Peyer's patch (tissue), 4 donors: Measurements from ENCODE around the gene BRIP1.
"Not testable (repeated sequence)": the region's sequence is repeated elsewhere in the genome, so short reads cannot be mapped to it uniquely, and the experiment has no call there.

Experiments
- POLR2A ChIP-seq, 2 donors: fragments of 450-650 bp; IDR thresholded peaks; one replicate each; pipeline ENCODE4 v1.5.1; 2017; ENCODE audit warnings: antibody characterized with exemption in 2 of 2, mild to moderate bottlenecking in 2 of 2, moderate library complexity in 2 of 2
- TF ChIP-seq, protein P1 (sequence below), 6 experiments: fragments of 450-650 bp in 4 of 6; fragments of 200-600 bp in 2 of 6; sonication (generic) in 1 of 6; IDR thresholded peaks; one replicate each; pipeline ENCODE4 v1.5.1; 2017 to 2019; ENCODE audit warnings: antibody characterized with exemption in 6 of 6, mild to moderate bottlenecking in 3 of 6, moderate library complexity in 1 of 6

DNA sequence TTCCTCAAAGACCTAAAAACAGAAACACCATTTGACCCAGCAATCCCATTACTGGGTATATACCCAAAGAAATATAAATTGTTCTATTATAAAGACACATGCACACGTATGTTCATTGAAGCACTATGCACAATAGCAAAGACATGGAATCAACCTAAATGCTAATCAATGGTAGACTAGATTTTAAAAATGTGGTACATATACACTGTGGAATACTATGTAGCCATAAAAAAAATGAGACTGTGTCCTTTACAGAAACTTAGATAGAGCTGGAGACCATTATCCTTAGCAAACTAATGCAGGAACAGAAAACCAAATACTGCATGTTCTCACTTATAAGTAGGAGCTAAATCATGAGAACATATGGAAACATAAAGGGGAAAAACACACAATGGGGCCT is 36.5 kb downstream of the BRIP1 start:
- TF ChIP-seq, protein P1, sequence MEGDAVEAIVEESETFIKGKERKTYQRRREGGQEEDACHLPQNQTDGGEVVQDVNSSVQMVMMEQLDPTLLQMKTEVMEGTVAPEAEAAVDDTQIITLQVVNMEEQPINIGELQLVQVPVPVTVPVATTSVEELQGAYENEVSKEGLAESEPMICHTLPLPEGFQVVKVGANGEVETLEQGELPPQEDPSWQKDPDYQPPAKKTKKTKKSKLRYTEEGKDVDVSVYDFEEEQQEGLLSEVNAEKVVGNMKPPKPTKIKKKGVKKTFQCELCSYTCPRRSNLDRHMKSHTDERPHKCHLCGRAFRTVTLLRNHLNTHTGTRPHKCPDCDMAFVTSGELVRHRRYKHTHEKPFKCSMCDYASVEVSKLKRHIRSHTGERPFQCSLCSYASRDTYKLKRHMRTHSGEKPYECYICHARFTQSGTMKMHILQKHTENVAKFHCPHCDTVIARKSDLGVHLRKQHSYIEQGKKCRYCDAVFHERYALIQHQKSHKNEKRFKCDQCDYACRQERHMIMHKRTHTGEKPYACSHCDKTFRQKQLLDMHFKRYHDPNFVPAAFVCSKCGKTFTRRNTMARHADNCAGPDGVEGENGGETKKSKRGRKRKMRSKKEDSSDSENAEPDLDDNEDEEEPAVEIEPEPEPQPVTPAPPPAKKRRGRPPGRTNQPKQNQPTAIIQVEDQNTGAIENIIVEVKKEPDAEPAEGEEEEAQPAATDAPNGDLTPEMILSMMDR (IDR thresholded peaks at IDR 0.05): not testable (repeated sequence)
- TF ChIP-seq POLR2A (IDR thresholded peaks at IDR 0.05): not testable (repeated sequence)
